Ishikawa (cell line): Measurements from ENCODE around the gene PCLO.

Source experiments
- CEBPB ChIP-seq: IDR thresholded peaks from 2 replicates; pipeline ENCODE4 v1.6.1; 2012
- TAF1 ChIP-seq: IDR thresholded peaks from 2 replicates; pipeline ENCODE4 v1.6.1; 2012; ENCODE audit warnings: low read depth, mild to moderate bottlenecking
- TF ChIP-seq, protein P1 (sequence below): IDR thresholded peaks from 2 replicates; pipeline ENCODE4 v1.6.1; 2012; ENCODE audit warnings: low read depth, mild to moderate bottlenecking

DNA sequence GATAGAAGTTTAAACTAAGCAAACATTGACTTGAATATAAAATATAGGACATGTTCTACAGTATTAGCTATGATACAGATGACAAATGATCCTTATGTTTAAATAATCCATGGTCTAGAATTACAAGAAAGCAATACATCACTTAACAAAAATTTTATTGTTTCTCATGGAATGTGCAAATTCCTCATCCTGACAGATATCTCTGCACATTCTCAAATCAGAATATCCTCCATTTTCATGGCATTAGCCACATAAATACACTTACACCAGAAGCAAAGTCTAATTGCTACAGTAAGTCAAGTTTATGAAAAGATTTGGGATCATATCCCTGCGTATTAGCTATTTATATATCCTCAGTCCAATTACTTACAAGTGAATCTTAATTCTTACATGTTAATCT, 57.6 kb downstream of the PCLO start:
- TF ChIP-seq CEBPB (no peak), TAF1 (no peak)
- TF ChIP-seq, protein P1, sequence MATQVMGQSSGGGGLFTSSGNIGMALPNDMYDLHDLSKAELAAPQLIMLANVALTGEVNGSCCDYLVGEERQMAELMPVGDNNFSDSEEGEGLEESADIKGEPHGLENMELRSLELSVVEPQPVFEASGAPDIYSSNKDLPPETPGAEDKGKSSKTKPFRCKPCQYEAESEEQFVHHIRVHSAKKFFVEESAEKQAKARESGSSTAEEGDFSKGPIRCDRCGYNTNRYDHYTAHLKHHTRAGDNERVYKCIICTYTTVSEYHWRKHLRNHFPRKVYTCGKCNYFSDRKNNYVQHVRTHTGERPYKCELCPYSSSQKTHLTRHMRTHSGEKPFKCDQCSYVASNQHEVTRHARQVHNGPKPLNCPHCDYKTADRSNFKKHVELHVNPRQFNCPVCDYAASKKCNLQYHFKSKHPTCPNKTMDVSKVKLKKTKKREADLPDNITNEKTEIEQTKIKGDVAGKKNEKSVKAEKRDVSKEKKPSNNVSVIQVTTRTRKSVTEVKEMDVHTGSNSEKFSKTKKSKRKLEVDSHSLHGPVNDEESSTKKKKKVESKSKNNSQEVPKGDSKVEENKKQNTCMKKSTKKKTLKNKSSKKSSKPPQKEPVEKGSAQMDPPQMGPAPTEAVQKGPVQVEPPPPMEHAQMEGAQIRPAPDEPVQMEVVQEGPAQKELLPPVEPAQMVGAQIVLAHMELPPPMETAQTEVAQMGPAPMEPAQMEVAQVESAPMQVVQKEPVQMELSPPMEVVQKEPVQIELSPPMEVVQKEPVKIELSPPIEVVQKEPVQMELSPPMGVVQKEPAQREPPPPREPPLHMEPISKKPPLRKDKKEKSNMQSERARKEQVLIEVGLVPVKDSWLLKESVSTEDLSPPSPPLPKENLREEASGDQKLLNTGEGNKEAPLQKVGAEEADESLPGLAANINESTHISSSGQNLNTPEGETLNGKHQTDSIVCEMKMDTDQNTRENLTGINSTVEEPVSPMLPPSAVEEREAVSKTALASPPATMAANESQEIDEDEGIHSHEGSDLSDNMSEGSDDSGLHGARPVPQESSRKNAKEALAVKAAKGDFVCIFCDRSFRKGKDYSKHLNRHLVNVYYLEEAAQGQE: no peak
